NK-92 (cell line): ENCODE results near the gene CFAP99.

ENCODE experiments used
- DNase-seq: peaks from one replicate; lab custom pipeline; 2025; ENCODE audit not compliant: unreplicated experiment; lab: John Stamatoyannopoulos, UW

The CFAP99 gene

GRCh38 chr4:2390784-2391421 lies 27.9 kb upstream of the CFAP99 start:
- no peak for DNase-seq

GRCh38 chr4:2393353-2394270 lies 25.1 kb upstream of the CFAP99 start:
- DNase-seq: no peak

- DNase-seq: no peak
Measured at GRCh38 chr4:2394528-2394927, 24.2 kb upstream of the CFAP99 start.

GRCh38 chr4:2395038-2395437 lies 23.7 kb upstream of the CFAP99 start:
- no peak for DNase-seq

GRCh38 chr4:2395584-2395983 lies 23.2 kb upstream of the CFAP99 start:
- no peak for DNase-seq

- DNase-seq: no peak
Measured at GRCh38 chr4:2396781-2397368, 21.9 kb upstream of the CFAP99 start.

GRCh38 chr4:2397596-2398379 lies 21.0 kb upstream of the CFAP99 start:
- no peak for DNase-seq

GRCh38 chr4:2399216-2399615 lies 19.5 kb upstream of the CFAP99 start:
- no peak for DNase-seq

- no peak for DNase-seq
Measured at GRCh38 chr4:2399631-2400190, 19.0 kb upstream of the CFAP99 start.

GRCh38 chr4:2400841-2401609 lies 17.7 kb upstream of the CFAP99 start:
- no peak for DNase-seq

GRCh38 chr4:2401610-2401983 lies 17.2 kb upstream of the CFAP99 start:
- DNase-seq: no peak

- no peak for DNase-seq
Measured at GRCh38 chr4:2402048-2402842, 16.5 kb upstream of the CFAP99 start.

GRCh38 chr4:2402941-2403340 lies 15.8 kb upstream of the CFAP99 start:
- DNase-seq: no peak

GRCh38 chr4:2406406-2406805 lies 12.3 kb upstream of the CFAP99 start:
- no peak for DNase-seq

GRCh38 chr4:2406920-2407319 lies 11.8 kb upstream of the CFAP99 start:
- no peak for DNase-seq

- DNase-seq: no peak
Measured at GRCh38 chr4:2407991-2408342, 10.8 kb upstream of the CFAP99 start.

- DNase-seq: no peak
Measured at GRCh38 chr4:2408401-2408958, 10.3 kb upstream of the CFAP99 start.

GRCh38 chr4:2408976-2409375 lies 9.8 kb upstream of the CFAP99 start:
- no peak for DNase-seq

GRCh38 chr4:2409381-2409783 lies 9.4 kb upstream of the CFAP99 start:
- no peak for DNase-seq
